Measurements from ENCODE around the gene PTPRN2.

GRCh38 chr7:157869793-157870192, 717.8 kb downstream of the PTPRN2 start:
- no peak for TF ChIP-seq CTCF (IDR thresholded peaks at IDR 0.05; ENCODE audit: control extremely low read depth in 1 of 3, insufficient read depth in 1 of 3, low read depth in 1 of 3, low read length in 3 of 3)
- TF ChIP-seq, protein P1, sequence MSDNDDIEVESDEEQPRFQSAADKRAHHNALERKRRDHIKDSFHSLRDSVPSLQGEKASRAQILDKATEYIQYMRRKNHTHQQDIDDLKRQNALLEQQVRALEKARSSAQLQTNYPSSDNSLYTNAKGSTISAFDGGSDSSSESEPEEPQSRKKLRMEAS (IDR thresholded peaks at IDR 0.05): no peak
- no peak for TF ChIP-seq NRF1 (IDR thresholded peaks at IDR 0.05; ENCODE audit: low read depth, low read length)
- TF ChIP-seq EGR1 (IDR thresholded peaks at IDR 0.05; ENCODE audit: borderline replicate concordance, low read depth, low read length): no peak
- TF ChIP-seq POLR2A (IDR thresholded peaks at IDR 0.05; ENCODE audit: control extremely low read depth in 1 of 2, low read depth in 2 of 2, low read length in 2 of 2): no peak

All from H1 (cell line).